Measurements from ENCODE around the gene LY86. TPM values are rescaled to one million over a fixed set of nuclear protein-coding genes. Genes with fewer than 3 reads are reported as not detected.
A peak's percentile ranks its signal among the peaks of the same experiment; 100 is the strongest.

LY86 gene
- total and polyA plus RNA-seq, 12 donors, result 0.23 to 7.6 (median 0.91) TPM

DNA sequence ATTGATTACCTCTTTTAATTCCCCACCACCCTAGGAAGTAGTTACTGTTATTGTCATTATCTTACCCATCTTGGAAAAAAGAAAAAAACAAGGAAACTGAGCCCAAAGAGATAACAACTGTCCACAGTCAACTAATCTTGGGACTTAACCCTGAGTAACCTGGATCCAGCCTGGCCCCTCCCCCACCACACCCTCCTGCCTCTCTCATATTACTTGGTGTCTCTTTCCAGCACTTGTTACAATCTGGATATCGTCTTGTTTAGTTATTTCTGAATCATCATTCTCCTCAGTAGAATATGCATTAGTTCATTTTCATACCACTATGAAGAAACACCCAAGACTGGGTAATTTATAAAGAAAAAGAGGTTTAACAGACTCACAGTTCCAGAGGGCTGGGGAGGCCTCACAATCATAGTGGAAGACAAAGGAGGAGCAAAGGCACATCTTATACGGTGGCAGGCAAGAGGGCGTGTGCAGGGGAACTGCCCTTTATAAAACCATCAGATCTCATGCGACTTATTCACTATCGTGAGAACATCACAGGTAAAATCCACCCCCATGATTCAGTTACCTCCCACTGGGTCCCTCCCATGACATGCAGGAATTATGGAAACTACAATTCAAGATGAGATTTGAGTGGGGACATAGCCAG is 60.3 kb downstream of the LY86 start:
- peaks cover 0 to 33% (median 7%) of the 10 kb centered on the region in 9 donors for H3K4me1 ChIP-seq
- intact Hi-C loops (cut with DNase I), result no loop called here
- TF ChIP-seq, protein P1, sequence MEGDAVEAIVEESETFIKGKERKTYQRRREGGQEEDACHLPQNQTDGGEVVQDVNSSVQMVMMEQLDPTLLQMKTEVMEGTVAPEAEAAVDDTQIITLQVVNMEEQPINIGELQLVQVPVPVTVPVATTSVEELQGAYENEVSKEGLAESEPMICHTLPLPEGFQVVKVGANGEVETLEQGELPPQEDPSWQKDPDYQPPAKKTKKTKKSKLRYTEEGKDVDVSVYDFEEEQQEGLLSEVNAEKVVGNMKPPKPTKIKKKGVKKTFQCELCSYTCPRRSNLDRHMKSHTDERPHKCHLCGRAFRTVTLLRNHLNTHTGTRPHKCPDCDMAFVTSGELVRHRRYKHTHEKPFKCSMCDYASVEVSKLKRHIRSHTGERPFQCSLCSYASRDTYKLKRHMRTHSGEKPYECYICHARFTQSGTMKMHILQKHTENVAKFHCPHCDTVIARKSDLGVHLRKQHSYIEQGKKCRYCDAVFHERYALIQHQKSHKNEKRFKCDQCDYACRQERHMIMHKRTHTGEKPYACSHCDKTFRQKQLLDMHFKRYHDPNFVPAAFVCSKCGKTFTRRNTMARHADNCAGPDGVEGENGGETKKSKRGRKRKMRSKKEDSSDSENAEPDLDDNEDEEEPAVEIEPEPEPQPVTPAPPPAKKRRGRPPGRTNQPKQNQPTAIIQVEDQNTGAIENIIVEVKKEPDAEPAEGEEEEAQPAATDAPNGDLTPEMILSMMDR (IDR thresholded peaks at IDR 0.05), result no peak
- no peaks in the 10 kb centered on the region for H3K27me3 ChIP-seq
- no peak for ATAC-seq
- H3K27ac ChIP-seq, result no peak overlapping the region
- no peaks in the 10 kb centered on the region for H3K36me3 ChIP-seq
- H3K9me3 ChIP-seq, result peaks cover 0 to 9% (median 0%) of the 10 kb centered on the region in 11 donors
- no peak overlapping the region for H3K4me3 ChIP-seq
- DNase-seq, result no peak
- WGBS, 2 donors, result 77 to 87% methylated on average over 5 of the region's 5 CpGs

DNA sequence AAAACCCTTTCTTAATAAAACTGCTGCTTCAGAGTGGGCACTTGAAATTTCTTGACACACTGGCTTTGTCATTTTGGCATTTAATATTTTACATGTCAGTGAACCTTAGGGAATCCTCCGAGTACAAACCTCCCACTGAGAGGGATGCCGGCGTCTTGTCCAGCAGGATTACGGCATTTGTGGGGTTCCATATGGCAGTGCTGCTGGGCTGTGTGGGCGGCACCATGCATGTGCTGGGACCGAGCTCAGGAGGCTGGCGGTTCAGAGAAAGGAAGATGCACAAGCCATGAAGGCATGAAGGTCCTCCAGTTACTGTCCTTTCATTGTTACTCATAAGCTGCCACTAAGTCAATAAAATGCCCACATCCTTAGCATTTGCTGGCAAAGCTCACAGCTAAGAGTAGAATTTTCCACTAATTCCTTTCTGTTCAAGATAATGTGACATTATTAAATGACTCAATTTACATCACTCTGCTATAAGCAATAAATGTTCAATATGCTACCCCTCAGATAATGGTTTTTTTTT is 61.4 kb downstream of the LY86 start:
- intact Hi-C loops (cut with DNase I), result loop anchor here in 4 of 10 donors (10.0 kb wide), 3 partner anchors 55 to 95 kb away; no protein-coding TSS in a partner anchor

DNA sequence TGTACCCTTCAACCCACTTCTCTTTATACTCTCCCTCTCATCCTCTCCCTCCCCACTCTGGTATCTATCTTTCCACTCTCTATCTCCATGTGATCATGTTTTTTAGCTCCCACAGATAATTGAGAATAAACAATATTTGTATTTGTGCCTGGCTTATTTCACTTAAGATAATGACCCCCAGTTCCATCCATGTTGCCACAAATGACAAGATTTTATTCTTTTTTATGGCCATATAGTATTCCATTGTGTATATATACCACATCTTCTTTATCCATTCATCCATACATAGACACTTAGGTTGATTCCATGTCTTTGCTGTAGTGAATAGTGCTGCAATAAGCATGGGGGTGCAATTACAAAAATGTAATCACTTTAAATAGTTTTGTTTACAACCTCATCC is 62.3 kb downstream of the LY86 start:
- intact Hi-C loops (cut with DNase I), result loop anchor here in 4 of 10 donors (10.0 kb wide), 3 partner anchors 56 to 96 kb away; no protein-coding TSS in a partner anchor
- H3K4me3 ChIP-seq, result no peak overlapping the region
- H3K27me3 ChIP-seq, result no peaks in the 10 kb centered on the region
- H3K4me1 ChIP-seq, result peaks cover 15 to 53% (median 28%) of the 10 kb centered on the region in 9 donors
- H3K27ac ChIP-seq, result peak overlapping the region in 2 of 10 donors; percentile 17 to 46
- H3K9me3 ChIP-seq, result peaks cover 0 to 9% (median 0%) of the 10 kb centered on the region in 11 donors
- no peak for DNase-seq
- no peaks in the 10 kb centered on the region for H3K36me3 ChIP-seq
- no peak for ATAC-seq
- TF ChIP-seq, protein P1 (IDR thresholded peaks at IDR 0.05), result no peak

More for the DNA sequence above, 61.4 kb downstream of the LY86 start:
- 80 to 82% methylated on average over 7 of the region's 7 CpGs for WGBS, 2 donors
- Histone ChIP-seq H3K4me3 (no peak overlapping the region), H3K27me3 (no peaks in the 10 kb centered on the region), H3K9me3 (peaks cover 0 to 9% (median 0%) of the 10 kb centered on the region in 11 donors), H3K4me1 (peaks cover 8 to 44% (median 18%) of the 10 kb centered on the region in 9 donors), H3K27ac (no peak overlapping the region), H3K36me3 (no peaks in the 10 kb centered on the region)
- DNase-seq, result no peak
- no peak for ATAC-seq
- TF ChIP-seq, protein P1 (IDR thresholded peaks at IDR 0.05), result no peak

DNA sequence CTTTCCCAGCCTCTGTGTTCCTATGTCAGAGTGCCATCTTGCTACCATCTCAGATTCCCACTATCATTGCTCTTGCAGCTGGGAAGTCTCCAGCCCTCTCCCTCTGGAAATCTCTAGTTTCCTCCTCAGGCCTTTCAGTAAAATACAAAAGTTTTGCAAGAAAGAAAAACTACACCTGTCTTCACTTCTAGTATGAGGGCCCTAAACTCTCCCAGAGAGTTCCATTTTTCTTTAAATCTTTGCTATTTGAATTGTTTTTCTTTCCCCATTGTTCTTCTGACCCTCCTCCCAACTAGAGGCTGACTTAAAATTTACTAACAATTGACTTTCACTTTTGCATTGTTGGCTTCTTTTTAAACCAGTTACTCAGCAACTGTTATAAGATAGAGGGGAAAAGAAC is 62.8 kb downstream of the LY86 start:
- Histone ChIP-seq H3K27ac (peak overlapping the region in 4 of 10 donors; percentile 8 to 57 (median 32)), H3K36me3 (no peaks in the 10 kb centered on the region), H3K27me3 (no peaks in the 10 kb centered on the region), H3K4me3 (no peak overlapping the region), H3K4me1 (peaks cover 15 to 58% (median 33%) of the 10 kb centered on the region in 9 donors), H3K9me3 (peaks cover 0 to 9% (median 0%) of the 10 kb centered on the region in 11 donors)
- DNase-seq, result no peak
- TF ChIP-seq, protein P1 (IDR thresholded peaks at IDR 0.05), result no peak
- ATAC-seq, result no peak
- intact Hi-C loops (cut with DNase I), result loop anchor here in 4 of 10 donors (10.0 kb wide), 3 partner anchors 57 to 97 kb away; no protein-coding TSS in a partner anchor
